Keratinocyte (primary cell): ENCODE results near the gene FAF1.

ENCODE experiments used
- EZH2 ChIP-seq: IDR thresholded peaks from one replicate; pipeline ENCODE4 v1.6.1; 2012; ENCODE audit warnings: inconsistent platforms, mild to moderate bottlenecking, low read length, moderate library complexity
- TF ChIP-seq, protein P1 (sequence below), 3 experiments: IDR thresholded peaks in 1 of 3; conservative IDR thresholded peaks in 1 of 3; optimal IDR thresholded peaks in 1 of 3; 2 replicates in 2 of 3; 3 replicates in 1 of 3; pipeline versions ENCODE3 to v1.5.1; 2011; ENCODE audit warnings: low read length in 3 of 3, mild to moderate bottlenecking in 3 of 3, moderate library complexity in 2 of 3, control low read depth in 1 of 3, inconsistent platforms in 1 of 3; ENCODE audit not compliant: insufficient read depth in 2 of 3; ENCODE audit errors: extremely low read depth in 1 of 3

DNA sequence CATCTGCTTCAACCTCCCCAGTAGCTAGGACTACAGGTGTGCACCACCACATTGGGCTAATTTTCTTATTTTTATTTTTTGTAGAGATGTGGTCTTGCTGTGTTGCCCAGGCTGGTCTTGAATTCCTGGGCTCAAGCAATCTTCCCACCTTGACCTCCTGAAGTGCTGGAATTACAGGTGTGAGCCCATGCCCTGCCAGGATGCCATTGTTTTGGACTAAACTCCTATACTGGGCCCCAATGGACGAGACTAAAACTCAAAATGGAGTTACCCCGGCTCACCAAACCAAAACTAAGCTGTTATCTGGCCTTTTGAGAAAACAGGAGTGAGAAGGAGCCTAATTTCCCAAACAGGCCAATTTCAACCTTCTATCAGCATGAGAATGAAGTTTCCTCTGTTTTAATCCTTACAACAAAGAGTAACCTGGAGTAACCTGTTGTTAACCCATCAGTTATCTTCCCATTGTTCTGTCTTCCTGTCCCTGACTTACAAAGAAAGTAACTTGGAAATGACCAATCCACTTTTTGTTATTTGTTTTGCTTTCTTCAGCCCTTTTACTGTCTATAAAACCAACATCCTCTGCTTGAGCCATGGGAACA lies 566.4 kb downstream of the FAF1 start:
- no peak for TF ChIP-seq EZH2
- TF ChIP-seq, protein P1, sequence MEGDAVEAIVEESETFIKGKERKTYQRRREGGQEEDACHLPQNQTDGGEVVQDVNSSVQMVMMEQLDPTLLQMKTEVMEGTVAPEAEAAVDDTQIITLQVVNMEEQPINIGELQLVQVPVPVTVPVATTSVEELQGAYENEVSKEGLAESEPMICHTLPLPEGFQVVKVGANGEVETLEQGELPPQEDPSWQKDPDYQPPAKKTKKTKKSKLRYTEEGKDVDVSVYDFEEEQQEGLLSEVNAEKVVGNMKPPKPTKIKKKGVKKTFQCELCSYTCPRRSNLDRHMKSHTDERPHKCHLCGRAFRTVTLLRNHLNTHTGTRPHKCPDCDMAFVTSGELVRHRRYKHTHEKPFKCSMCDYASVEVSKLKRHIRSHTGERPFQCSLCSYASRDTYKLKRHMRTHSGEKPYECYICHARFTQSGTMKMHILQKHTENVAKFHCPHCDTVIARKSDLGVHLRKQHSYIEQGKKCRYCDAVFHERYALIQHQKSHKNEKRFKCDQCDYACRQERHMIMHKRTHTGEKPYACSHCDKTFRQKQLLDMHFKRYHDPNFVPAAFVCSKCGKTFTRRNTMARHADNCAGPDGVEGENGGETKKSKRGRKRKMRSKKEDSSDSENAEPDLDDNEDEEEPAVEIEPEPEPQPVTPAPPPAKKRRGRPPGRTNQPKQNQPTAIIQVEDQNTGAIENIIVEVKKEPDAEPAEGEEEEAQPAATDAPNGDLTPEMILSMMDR (optimal IDR thresholded peaks at IDR 0.05 in 1 of 3, IDR thresholded peaks at IDR 0.05 in 1 of 3, conservative IDR thresholded peaks at IDR 0.05 in 1 of 3; ENCODE audit: extremely low read depth in 1 of 3, insufficient read depth in 2 of 3, low read length in 3 of 3): no peak
